SIG-M5 treated with dmso at 0.1 percent for 504 hours (cell line): Measurements from ENCODE around the gene SERPINA6.
"Not testable (repeated sequence)": the region's sequence is repeated elsewhere in the genome, so short reads cannot be mapped to it uniquely, and the experiment has no call there.

Experiments used
- DNase-seq: peaks from one replicate; lab custom pipeline; 2025; ENCODE audit not compliant: unreplicated experiment; lab: John Stamatoyannopoulos, UW

Gene SERPINA6

GRCh38 chr14:94322648-94323570 lies at the start of gene SERPINA6:
Gene SERPINA6, minus strand, starts transcription at chr14:94323336. Its CDS starts 8,688 bp downstream, at chr14:94314648.
- no peak for DNase-seq

GRCh38 chr14:94372021-94372605 lies 49.0 kb upstream of the SERPINA6 start:
- DNase-seq: no peak

GRCh38 chr14:94370524-94370910 lies 47.4 kb upstream of the SERPINA6 start:
- DNase-seq: no peak

- not testable (repeated sequence) for DNase-seq
Measured at GRCh38 chr14:94369766-94370523, 46.8 kb upstream of the SERPINA6 start.

GRCh38 chr14:94368956-94369355 lies 45.8 kb upstream of the SERPINA6 start:
- no peak for DNase-seq

GRCh38 chr14:94368243-94368590 lies 45.1 kb upstream of the SERPINA6 start:
- no peak for DNase-seq

- DNase-seq: peak; percentile 19
Measured at GRCh38 chr14:94367347-94368242, 44.5 kb upstream of the SERPINA6 start.

- no peak for DNase-seq
Measured at GRCh38 chr14:94366146-94366915, 43.2 kb upstream of the SERPINA6 start, which contains the start of gene SERPINA2. Gene SERPINA2, minus strand, starts transcription at chr14:94366698.

- DNase-seq: no peak
Measured at GRCh38 chr14:94365624-94366023, 42.5 kb upstream of the SERPINA6 start.

- no peak for DNase-seq
Measured at GRCh38 chr14:94364964-94365363, 41.8 kb upstream of the SERPINA6 start.

- no peak for DNase-seq
Measured at GRCh38 chr14:94364037-94364436, 40.9 kb upstream of the SERPINA6 start.

GRCh38 chr14:94363151-94363624 lies 40.1 kb upstream of the SERPINA6 start:
- DNase-seq: no peak

- no peak for DNase-seq
Measured at GRCh38 chr14:94362614-94363133, 39.5 kb upstream of the SERPINA6 start.

- DNase-seq: no peak
Measured at GRCh38 chr14:94361682-94362081, 38.5 kb upstream of the SERPINA6 start.

GRCh38 chr14:94360945-94361565 lies 37.9 kb upstream of the SERPINA6 start:
- no peak for DNase-seq

- DNase-seq: no peak
Measured at GRCh38 chr14:94357166-94357565, 34.0 kb upstream of the SERPINA6 start.

- DNase-seq: no peak
Measured at GRCh38 chr14:94356379-94357056, 33.4 kb upstream of the SERPINA6 start.

GRCh38 chr14:94355191-94355794 lies 32.2 kb upstream of the SERPINA6 start:
- DNase-seq: peak; percentile 51
